ENCODE measurements around the gene SSX5.

GRCh38 chrX:48180811-48181210 lies 15.8 kb downstream of the SSX5 start:
- no peak for TF ChIP-seq RAD21 (IDR thresholded peaks at IDR 0.05; ENCODE audit: insufficient read depth, low read depth, low read length)
- TF ChIP-seq CEBPB (IDR thresholded peaks at IDR 0.05; ENCODE audit: borderline replicate concordance in 1 of 2, low read depth in 2 of 2, low read length in 2 of 2), result no peak
- no peak for TF ChIP-seq CTCF (IDR thresholded peaks at IDR 0.05 in 2 of 3, conservative IDR thresholded peaks at IDR 0.05 in 1 of 3; ENCODE audit: control insufficient read depth in 2 of 3, extremely low read depth in 1 of 3, insufficient read depth in 1 of 3, low read depth in 3 of 3, low read length in 3 of 3)
- no peak for TF ChIP-seq SMC3 (IDR thresholded peaks at IDR 0.05; ENCODE audit: borderline replicate concordance, low read length)
- TF ChIP-seq, protein P1, sequence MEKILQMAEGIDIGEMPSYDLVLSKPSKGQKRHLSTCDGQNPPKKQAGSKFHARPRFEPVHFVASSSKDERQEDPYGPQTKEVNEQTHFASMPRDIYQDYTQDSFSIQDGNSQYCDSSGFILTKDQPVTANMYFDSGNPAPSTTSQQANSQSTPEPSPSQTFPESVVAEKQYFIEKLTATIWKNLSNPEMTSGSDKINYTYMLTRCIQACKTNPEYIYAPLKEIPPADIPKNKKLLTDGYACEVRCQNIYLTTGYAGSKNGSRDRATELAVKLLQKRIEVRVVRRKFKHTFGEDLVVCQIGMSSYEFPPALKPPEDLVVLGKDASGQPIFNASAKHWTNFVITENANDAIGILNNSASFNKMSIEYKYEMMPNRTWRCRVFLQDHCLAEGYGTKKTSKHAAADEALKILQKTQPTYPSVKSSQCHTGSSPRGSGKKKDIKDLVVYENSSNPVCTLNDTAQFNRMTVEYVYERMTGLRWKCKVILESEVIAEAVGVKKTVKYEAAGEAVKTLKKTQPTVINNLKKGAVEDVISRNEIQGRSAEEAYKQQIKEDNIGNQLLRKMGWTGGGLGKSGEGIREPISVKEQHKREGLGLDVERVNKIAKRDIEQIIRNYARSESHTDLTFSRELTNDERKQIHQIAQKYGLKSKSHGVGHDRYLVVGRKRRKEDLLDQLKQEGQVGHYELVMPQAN (conservative IDR thresholded peaks at IDR 0.05), result no peak
- TF ChIP-seq HDAC6 (IDR thresholded peaks at IDR 0.05; ENCODE audit: unreplicated experiment), result no peak
- no peak for TF ChIP-seq EZH2 (IDR thresholded peaks at IDR 0.05; ENCODE audit: borderline replicate concordance, control insufficient read depth, low read depth, low read length)
- no peak for TF ChIP-seq RELB (IDR thresholded peaks at IDR 0.05; ENCODE audit: low read depth)

All from GM12878 (cell line).